SW480 (cell line): ENCODE data around the gene RMND1.
A peak's percentile ranks its signal among the peaks of the same experiment; 100 is the strongest.

Experiments used
- DNase-seq: peaks from one replicate; pipeline ENCODE4 v3.0.0-alpha.2; 2016; ENCODE audit warnings: low spot score

Gene RMND1

DNA sequence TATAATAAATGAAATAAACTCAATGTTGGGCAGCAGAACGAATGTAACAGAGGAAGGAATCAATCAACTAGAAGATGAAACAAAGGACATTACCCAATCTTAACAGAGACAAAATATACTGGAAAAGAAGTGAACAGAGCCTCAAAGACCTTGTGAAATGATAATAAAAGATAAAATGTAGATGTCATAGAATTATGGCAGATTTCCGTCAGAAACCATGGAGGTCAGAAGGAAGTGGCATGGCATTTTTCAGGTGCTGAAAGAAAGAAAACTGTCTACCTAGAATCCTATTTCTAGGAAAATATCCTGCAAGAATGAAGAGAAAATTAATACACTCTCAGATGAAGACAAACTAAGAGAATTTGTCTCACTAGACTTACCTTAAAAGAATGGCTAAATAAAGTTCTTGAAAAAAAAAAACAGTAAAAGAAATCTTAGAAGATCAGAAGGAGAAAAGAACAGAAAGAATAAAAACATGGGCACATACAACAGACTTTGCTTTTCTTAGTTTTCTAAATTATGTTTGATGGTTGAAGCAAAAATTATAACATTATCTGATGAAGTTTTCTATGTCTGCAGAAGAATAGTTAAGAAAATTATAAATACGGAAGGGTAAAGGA, 37.2 kb downstream of the RMND1 start:
- no peak for DNase-seq

DNA sequence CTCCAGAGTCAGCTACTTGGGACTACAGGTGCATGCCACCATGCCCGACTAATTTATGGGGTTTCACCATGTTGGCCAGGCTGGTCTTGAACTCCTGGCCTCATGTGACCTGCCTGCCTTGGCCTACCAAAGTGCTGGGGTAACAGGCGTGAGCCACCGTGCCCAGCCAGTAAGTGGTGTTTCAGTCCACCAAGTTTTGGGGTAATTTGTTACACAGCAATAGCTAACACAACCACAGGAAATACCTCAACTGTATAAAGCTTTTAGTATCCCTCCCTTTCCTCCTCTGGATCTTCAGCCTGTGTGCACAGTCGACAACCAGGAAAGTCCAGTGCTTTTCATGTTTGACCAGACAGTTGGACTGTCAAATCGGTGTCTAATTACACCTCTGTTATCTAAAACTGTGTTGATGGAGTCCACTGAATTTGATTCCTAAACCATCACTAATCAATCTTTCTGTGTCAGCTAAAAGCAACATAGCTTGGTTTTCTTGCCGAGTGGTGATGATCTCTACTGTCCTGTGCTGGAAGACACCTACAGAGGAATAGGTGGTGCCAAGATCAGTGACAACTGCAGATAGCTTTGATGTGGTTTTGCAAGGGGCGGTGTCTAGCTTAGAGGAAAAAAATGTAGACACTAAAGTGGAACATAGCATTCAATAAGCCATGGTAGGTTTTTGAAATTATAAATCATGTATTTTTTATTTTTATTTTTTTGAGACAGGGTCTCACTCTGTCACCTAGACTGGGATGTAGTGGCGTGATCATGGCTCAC, 38.4 kb downstream of the RMND1 start:
- peak; percentile 25 for DNase-seq

DNA sequence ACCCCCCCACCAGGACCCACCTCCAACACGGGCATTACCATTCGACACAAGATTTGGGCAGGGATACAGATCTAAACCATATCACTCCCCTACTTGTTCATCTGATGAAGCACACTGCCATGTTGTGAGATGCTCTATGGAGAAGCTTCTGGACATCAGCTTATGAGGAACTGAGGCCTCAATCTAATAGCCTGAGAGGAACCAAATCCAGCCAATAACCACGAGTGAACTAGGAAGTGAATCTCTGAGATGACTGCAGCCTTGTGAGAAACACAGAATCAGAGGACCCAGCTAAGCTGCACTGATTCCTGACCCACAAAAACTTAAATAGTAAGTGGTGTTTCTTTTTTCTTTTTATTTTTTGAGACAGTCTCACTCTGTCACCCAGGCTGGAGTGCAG, 39.0 kb downstream of the RMND1 start:
- DNase-seq, result no peak

DNA sequence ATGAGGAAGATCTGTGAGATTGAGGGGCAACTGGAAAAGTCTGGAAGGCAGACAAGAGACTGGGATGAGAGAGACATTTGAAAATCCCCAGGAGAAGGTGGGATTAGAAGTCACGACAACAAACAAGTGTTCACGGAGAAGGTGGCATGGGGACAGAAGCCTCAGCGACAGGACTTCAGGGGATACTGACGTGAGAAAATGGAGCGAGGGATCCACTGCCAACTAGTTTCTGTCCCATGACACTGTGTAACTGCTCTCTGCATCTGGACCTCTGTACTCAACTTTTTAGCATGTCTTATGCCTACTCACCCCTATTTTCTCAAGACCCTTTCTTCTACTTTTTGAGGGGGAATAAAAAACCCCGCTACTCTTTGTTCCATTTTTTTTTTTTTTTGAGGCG, 42.2 kb downstream of the RMND1 start:
- DNase-seq, result no peak

DNA sequence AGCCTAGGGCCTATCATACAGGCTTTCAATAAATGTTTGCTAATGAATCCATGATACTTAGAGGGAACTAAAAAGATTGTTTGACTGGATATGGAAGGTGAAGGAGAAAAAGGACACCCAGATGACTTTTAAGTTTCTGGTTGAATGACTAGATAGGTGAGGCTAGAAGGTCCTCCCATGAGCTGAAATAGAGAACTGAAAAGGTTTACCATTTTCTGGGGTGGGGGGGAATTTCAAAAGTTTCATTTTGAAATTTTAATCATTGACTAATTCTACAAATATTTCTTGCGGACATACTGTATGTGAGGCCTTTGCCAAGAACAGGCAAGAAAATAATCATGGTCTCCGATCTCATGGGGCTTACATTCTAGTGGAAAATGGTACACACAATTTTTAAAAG, 42.7 kb downstream of the RMND1 start:
- no peak for DNase-seq

DNA sequence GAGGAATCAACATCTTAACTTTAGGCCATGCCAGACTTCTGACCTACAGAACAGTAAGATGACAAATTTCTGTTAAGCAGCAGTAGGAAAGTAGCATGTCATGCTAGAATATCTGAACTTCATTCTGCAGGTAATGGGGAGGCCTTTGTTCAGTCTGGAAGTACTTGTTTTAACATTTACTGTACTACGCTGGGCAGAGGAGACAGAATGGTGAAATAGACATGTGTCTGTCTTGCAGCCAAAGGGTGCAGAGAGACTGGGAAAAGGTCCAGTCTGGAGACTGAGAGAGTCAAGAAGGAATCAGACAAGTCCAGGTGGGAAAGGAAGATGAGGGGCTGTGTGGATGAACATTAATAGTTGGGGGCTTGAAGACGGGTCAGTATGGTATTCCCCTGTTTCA, 43.1 kb downstream of the RMND1 start:
- DNase-seq, result no peak

DNA sequence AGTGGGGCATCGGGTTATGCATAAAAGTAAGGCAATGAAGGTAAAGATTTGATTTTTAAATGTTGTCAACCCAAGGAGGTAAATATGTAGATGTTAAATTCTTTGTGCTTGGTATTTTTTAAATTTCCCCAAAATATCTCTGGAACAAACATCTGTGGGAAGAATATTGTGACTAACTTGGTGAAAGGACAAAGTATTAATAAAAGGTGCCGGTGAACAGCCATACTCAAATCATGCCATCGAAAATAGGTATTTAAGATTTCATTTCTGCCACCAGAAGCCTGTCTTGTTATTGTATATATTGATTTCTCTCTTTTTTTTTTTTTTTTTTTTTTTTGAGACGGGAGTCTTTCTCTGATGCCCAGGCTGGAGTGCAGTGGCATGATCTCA, 48.0 kb downstream of the RMND1 start:
- no peak for DNase-seq

DNA sequence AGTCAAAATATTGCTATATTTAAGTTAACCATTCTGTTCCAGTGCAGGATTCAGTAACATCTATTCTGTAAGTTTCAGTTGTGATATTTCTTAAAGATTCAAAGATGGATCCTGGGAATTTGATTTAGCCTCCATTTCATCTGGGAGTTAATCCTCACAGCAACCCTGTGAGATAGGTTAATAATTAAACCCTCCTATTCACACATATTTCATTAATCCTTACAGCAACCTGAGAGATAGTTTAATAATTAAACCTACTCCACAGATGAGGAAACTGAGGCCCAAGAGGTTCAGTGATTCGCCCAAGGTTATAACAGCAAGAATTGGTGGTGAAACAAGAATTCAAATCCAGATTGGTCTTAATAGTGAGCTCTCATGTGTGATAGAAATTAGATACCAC, 49.7 kb downstream of the RMND1 start:
- DNase-seq, result no peak

DNA sequence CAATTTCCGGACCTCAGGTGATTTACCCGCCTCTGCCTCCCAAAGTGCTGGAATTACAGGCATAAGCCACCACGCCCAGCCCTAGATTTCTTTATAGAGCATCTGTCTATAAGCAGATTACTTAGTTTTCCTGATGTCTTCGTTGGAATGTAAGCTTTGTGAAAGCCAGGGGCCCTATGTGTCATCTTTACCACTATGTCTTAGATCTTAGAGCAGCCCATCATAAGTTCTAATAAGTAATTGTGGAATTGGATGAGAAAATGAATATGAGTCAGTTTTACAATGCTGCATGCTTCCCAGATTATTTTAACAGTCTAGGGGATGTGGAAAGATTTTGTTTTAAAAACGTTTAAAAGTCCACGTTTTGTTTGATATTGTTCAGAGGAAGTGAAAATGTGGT, 51.5 kb downstream of the RMND1 start:
- no peak for DNase-seq

DNA sequence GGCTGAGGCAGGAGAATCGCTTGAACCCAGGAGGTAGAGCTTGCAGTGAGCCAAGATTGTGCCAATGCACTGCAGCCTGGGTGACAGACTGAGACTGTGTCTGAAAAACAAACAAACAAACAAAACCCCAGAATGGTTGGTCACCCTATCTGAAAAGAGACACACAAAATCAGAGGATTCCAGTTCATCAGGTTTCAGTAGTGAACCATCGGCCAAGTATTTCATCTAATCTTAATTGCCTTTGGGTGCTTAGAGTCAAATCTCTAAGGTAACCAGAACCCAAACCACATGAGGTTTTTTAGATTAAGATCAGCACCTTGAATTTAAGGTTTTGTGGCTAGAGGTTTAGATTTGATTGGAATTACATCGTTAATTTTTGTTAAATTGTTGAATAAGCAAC, 52.2 kb downstream of the RMND1 start:
- DNase-seq, result no peak

DNA sequence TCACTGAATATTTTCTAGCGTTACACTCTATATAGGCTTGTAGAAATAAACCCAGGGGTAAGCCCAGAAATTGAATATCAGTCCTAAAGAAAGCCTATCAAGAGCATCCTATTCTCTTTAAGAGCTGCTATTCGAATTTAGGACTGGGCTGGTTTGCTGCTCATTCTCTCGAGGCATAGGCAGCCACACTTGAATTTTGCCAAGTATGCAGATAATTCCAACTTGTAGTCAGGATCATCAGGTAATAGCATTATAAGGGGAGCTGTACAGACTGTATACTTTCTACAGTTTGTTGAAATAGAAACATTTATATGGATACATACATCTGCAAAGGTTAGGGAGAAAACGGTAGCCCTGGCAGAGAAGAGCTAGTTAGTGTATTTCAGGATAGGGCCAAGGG, 58.5 kb downstream of the RMND1 start:
- DNase-seq, result no peak

DNA sequence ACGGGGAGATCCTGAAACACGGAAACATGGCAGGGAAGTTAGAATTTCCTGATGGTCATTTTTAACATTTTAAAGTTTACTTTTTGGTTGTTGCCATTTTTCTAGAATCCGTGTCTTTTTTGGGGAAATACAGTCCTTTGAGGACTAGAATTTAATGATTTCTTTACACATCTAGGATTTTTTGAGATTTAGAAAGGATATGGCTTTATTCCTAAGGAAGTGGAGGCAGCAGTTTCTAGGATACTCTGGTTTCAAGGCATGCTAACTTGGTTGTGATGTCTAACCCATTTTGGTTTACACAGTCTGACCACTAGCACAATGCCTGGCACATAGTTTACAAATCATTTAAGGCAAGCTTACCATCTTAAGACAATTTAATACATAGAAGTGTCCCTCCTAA, 59.5 kb downstream of the RMND1 start:
- DNase-seq, result no peak

DNA sequence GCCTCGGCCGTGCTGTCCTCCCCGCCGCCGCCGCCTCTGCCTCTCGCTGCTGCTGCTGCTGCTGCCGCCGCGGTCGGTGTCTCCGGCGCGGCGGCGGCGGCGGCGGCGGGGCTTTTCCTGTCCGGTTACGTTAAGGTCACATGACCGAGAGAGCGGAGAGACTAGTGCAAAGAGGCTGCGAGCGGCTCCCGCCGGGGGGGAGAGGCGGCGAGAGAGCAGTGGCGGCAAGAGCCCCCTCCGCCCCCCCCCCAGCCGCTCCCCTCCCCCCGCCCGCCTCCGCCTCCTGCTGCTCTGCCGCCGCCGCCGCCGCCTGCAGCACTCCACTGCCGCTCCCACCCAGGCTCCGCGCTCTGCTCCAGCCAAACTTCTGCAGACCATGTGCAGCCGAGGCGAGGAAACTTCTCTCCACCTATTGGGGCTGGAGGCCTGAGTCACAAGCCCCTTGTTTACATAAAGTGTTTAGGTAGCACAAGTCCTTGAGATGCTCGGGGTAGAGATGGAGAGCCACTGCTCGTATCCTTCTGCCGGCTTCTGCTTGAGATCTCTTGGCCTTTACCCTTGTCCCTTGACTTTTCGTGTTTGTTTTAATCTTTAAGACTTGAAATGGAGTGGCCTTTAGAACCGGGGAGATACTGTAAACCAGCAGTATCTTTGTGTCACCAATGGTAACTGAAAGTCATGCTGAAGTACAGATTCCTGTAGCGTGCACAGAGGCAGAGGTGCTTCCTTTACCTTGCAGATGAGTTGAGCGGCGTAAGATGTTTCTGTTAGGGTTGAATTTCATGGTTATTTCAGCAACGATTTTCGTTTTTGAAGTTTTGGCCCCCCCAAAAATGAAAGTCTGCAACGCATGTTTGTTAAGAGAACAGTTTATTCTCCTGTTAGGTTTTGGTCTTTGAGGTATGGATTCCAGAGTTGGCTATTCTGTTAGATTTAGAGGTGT, 60.2 kb downstream of the RMND1 start, which contains the start of gene ZBTB2:
ZBTB2 (minus strand) TSS at position 89 of the 943 bp plus-strand sequence. CDS start 17,922 bp downstream, outside the sequence.
- peak; percentile 78 for DNase-seq

DNA sequence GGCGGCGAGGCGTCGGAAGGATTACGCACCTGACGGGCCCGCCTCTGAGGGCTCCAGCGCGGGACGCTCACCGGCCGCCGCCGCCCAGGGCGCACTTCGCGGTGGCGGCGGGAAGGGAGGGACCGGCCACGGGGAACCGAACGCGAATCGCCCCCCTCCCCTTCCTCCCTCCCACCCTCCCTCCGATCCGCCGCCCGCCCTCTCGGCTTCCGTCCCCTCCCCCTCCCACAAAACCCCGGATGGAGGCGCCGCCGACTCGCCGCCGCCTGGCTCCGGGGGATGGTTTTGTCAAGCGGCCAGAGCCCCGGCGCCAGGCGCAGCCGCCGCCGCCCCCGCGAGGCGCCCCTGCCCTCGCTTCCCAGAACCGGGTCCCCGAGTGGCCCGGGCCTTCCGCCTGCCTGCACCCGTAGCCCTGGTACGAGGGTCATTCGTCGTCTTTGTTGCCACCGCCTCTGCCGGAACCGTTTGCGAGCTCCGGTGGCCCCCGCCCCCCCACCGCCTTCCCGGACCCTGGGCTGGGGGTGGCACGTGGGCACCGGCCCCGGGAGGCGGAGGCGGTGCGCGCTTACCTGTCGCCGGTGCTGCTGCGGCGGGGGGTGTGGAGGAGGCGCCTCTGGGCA, 61.0 kb downstream of the RMND1 start:
- DNase-seq, result no peak

DNA sequence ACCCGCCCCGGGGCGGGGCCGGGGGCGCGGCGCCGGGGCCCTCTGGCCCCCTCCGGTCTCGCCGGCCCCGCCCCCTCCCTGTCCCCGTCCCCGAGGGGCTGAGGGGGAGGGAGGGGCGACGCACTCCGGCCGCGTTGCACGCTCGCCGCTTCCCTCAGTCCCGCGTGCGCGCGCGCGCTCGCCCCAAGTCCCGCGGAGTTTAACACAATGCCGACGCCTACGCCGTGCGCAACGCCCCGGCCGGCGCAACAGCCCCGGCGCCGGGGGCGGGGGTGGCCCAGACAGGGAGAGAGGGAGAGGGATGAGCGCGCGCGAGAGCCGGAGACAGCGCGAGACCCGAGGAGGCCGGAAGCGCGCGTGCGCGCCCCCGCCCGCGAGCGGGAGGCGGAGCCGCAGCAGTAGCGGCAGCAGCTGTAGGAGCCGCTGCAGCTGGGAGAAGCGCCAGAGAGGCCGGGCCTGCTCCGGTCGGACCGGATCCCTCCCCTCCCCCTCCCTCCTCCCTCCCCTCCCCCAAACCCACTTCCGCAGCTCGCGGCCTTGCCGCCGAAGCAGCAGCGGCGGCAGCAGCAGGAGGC, 61.6 kb downstream of the RMND1 start:
- peak; percentile 95 for DNase-seq

DNA sequence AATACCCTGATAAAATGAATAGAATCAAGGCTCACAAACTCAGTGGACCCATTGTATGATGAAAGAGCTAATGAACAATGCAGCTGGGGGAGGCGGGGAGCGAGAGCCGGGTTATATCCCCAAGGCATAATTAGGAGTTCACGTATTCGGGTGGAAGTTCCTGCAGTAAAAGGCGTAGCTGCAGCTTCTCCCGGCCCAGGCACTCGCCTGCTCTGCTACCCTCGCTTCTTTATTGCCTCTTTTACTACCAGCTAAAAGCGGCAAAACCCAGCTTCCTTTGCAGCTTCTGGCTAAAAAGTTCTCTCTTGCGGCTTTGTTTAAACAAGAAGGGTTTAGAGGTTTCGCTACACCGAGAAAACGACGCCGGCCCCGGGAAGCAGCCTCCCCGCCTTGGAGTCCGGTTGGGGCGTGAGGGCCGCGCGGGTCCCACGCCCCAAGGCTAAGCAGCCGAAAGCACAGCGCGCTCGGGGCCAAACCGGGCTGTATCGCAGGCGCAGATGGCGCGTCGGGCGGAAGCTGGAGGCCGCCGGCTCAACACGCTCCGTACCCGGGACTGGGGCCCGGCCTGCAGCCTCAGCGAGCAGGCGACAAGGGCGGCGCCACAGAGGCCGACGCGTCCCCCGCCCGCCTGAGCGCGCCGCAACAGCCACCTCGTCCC, 62.2 kb downstream of the RMND1 start:
- peak; percentile 74 for DNase-seq

DNA sequence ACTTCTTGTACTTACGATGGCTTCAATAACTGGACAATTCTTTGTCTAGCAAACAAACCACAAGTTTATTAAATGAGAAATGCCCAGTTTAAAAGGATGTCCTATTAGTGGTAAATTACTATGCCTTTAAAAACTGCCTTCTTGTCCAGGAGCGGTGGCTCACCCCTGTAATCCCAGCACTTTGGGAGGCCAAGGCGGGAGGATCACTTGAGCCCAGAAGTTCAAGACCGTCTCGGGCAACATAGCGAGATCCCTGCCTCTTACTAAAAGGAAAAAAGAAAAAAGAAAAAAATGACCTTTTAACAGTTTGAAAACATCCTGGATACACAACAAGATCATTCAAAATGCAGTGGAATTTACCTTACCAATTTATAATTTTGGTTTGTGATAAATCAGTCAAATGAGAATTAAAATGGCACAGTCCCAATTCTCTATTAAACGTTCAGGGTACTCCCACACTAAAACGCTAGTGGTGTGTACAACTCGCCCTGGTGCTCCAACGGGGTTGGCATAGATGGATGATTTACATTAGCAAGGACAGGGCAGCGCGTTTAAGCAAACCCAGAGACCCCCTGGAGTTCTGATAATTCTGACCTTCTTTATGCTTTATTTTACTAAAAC, 62.8 kb downstream of the RMND1 start:
- DNase-seq, result no peak

DNA sequence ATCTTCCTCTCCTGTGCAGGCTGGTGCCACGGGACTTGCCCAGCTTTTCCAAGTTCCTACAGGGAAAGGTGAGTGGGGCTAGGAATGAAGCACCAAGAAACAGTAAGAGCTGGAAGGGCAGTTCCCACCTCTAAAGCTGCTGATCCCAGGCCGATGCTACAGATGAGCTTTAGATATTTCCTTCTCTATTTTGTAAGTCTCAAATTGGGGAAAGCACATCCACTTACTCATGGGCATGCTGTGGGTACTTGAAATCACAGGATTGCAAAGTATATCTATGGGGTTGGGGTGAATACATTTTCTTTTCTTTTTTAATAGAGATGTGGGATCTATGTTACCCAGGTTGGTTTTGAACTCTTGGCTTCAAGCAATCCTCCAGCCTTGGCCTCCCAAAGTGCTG, 63.7 kb downstream of the RMND1 start:
- no peak for DNase-seq

DNA sequence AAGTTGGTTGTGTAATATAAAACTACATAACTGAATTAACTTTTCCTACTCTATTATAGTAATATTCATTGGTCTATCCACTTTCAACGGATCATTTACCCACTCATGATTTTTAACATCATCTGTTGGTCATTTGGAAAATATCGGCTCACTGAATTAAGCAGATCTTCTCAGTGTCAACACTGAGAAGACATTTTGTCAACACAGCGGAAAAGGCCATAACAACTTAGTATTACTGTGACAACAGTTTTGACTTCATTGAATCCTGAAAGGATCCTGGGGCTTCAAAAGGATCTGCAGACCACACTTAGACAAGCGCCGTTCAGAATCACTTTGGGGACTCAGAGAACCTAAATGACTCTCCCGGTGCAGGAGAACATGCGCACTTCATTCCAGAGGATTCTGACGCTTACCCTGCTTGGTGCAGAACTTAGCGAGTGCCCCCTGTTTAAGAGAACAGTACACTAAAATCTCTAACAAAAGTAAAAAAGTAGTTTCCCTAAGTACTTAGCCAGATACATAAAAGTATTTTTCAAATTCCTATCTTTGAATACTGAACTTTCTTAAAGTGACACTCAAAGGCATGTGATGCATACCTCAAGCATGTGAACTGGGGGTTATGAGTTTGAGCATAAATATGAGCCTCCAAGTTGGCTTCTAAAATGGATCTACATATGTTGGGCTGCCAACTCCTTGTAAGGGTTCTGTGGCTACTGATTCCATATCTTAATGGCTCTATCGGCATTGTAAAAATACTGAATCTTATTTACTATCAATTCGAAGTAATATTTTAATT, 64.6 kb downstream of the RMND1 start:
- no peak for DNase-seq

DNA sequence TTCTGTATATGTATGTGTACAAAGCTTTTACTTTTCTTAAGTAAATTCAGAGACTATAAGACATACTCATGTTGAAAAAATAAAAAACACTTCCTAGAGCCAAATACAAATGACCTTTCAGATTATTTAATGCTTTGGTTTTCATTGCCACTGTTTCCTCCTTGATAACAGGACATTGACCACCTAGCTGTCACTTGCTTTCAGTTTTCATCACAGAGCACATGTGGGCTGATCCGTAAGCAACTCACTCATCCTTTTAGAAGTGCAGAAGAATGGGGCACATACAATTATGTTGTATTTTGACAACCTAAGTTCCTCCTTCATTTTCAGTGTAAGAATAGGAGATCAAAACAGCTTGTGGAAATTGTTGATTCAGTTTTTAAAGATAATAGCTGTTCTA, 66.7 kb downstream of the RMND1 start:
- DNase-seq, result no peak
